Measurements from ENCODE around the gene CADM2. TPM values are rescaled to one million over a fixed set of nuclear protein-coding genes. Genes with fewer than 3 reads are reported as not detected.

CADM2 gene
- total RNA-seq, 2 donors from 2014 or later, result 24.1 to 29.8 TPM

DNA sequence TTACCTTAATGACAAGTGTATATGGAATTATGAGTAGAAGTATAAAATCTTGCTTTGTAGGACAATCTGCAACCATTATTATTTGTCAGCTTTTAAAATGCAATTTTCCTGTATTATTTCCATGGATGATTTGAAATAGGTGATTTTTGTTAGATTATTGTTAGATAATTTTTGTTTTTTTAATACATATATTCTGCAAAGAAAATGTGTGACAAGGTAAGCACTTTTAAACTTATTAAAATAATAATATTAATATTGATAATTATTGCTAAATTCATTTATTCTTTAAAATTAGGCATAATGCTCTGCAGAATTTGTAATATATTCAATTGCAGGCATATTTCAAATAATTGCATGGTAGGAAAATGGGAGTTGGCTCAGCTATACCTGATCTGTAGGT, 329.5 kb downstream of the CADM2 start:
- Mint-ChIP-seq H3K4me3 (no peak overlapping the region), H3K9me3 (peaks cover 5% of the 10 kb centered on the region), H3K4me1 (no peaks in the 10 kb centered on the region), H3K27me3 (ENCODE audit: insufficient read depth) (no peaks in the 10 kb centered on the region), H3K36me3 (ENCODE audit: low read depth) (no peaks in the 10 kb centered on the region), H3K27ac (no peak overlapping the region)
- Histone ChIP-seq H3K27me3 (ENCODE audit: control insufficient read depth, insufficient read depth, low read length, poor library complexity, severe bottlenecking) (no peaks in the 10 kb centered on the region), H3K4me3 (ENCODE audit: low read length) (no peak overlapping the region), H3K4me1 (ENCODE audit: control insufficient read depth, insufficient read depth, low read length) (no peaks in the 10 kb centered on the region), H3K36me3 (ENCODE audit: control insufficient read depth, insufficient read depth, low read length) (no peaks in the 10 kb centered on the region), H3K27ac (ENCODE audit: low read depth, low read length) (no peak overlapping the region), H3K9ac (ENCODE audit: extremely low read depth, low read length, poor library complexity, severe bottlenecking) (no peak overlapping the region), H3K9me3 (ENCODE audit: control insufficient read depth, low read length) (no peaks in the 10 kb centered on the region)
- no peak for DNase-seq
- TF ChIP-seq, protein P1, sequence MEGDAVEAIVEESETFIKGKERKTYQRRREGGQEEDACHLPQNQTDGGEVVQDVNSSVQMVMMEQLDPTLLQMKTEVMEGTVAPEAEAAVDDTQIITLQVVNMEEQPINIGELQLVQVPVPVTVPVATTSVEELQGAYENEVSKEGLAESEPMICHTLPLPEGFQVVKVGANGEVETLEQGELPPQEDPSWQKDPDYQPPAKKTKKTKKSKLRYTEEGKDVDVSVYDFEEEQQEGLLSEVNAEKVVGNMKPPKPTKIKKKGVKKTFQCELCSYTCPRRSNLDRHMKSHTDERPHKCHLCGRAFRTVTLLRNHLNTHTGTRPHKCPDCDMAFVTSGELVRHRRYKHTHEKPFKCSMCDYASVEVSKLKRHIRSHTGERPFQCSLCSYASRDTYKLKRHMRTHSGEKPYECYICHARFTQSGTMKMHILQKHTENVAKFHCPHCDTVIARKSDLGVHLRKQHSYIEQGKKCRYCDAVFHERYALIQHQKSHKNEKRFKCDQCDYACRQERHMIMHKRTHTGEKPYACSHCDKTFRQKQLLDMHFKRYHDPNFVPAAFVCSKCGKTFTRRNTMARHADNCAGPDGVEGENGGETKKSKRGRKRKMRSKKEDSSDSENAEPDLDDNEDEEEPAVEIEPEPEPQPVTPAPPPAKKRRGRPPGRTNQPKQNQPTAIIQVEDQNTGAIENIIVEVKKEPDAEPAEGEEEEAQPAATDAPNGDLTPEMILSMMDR (conservative IDR thresholded peaks at IDR 0.05), result no peak

DNA sequence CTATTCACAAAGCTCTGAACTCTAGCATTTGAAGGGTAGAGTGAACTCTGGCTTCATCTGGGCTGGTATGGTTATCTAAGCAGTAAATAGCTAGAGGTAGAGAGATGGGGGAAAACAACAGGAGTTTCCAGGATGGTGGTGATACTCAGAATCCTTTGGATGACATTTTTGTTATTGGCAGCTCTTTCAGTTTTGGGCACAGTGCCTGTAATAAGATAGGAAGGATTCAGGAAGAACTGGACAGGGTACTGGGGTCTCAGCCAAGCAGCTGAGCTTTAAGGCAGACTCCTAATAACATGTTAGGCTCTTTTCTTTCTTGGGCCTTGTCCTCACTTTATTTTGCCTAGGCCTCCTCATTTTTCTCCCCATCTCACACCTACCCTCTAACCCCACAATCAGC, 338.5 kb downstream of the CADM2 start:
- H3K36me3 ChIP-seq (ENCODE audit: control insufficient read depth, insufficient read depth, low read length), result no peaks in the 10 kb centered on the region
- no peaks in the 10 kb centered on the region for H3K4me1 ChIP-seq (ENCODE audit: control insufficient read depth, insufficient read depth, low read length)
- Mint-ChIP-seq H3K4me3 (no peak overlapping the region), H3K27ac (no peak overlapping the region), H3K9me3 (peaks cover 3% of the 10 kb centered on the region), H3K36me3 (ENCODE audit: low read depth) (no peaks in the 10 kb centered on the region), H3K4me1 (no peaks in the 10 kb centered on the region), H3K27me3 (ENCODE audit: insufficient read depth) (no peaks in the 10 kb centered on the region)
- H3K27me3 ChIP-seq (ENCODE audit: control insufficient read depth, insufficient read depth, low read length, poor library complexity, severe bottlenecking), result no peaks in the 10 kb centered on the region
- no peak overlapping the region for H3K9ac ChIP-seq (ENCODE audit: extremely low read depth, low read length, poor library complexity, severe bottlenecking)
- no peak for DNase-seq
- no peaks in the 10 kb centered on the region for H3K9me3 ChIP-seq (ENCODE audit: control insufficient read depth, low read length)
- no peak overlapping the region for H3K4me3 ChIP-seq (ENCODE audit: low read length)
- TF ChIP-seq, protein P1 (conservative IDR thresholded peaks at IDR 0.05), result no peak
- no peak overlapping the region for H3K27ac ChIP-seq (ENCODE audit: low read depth, low read length)

DNA sequence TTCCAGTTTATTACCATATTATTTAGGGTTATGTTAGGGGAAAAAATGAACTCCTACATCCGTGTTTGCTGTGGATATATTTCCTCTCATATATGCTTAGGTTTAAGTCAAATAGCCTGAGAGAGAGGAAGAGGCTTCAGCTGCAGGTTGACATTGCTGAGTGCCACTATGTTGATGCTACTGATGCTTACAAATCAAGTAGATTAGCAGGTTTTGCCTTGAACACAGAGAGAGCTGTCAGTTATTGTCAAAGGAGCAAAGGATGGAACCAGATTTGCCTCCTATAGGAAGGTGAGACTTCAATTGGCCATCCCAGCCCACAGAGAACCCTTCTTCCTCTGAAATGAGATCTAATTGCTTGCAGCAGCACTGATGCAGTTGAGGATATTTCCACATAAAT, 339.2 kb downstream of the CADM2 start:
- Mint-ChIP-seq H3K9me3 (peaks cover 3% of the 10 kb centered on the region), H3K4me3 (no peak overlapping the region)
- WGBS, 2 experiments (ENCODE audit: insufficient coverage in 1 of 2, insufficient read length in 1 of 2), result 83% methylated on average over 1 of the region's 1 CpG; no CpG with 5 or more reads in 1 of the 2 experiments

More for the DNA sequence above, 339.2 kb downstream of the CADM2 start:
- Mint-ChIP-seq H3K27me3 (ENCODE audit: insufficient read depth) (no peaks in the 10 kb centered on the region), H3K4me1 (no peaks in the 10 kb centered on the region), H3K36me3 (ENCODE audit: low read depth) (no peaks in the 10 kb centered on the region), H3K27ac (no peak overlapping the region)
- H3K4me3 ChIP-seq (ENCODE audit: low read length), result no peak overlapping the region
- TF ChIP-seq, protein P1 (conservative IDR thresholded peaks at IDR 0.05), result no peak
- no peaks in the 10 kb centered on the region for H3K4me1 ChIP-seq (ENCODE audit: control insufficient read depth, insufficient read depth, low read length)
- no peak for DNase-seq
- no peak overlapping the region for H3K27ac ChIP-seq (ENCODE audit: low read depth, low read length)
- no peaks in the 10 kb centered on the region for H3K27me3 ChIP-seq (ENCODE audit: control insufficient read depth, insufficient read depth, low read length, poor library complexity, severe bottlenecking)
- no peak overlapping the region for H3K9ac ChIP-seq (ENCODE audit: extremely low read depth, low read length, poor library complexity, severe bottlenecking)
- no peaks in the 10 kb centered on the region for H3K9me3 ChIP-seq (ENCODE audit: control insufficient read depth, low read length)
- H3K36me3 ChIP-seq (ENCODE audit: control insufficient read depth, insufficient read depth, low read length), result no peaks in the 10 kb centered on the region

Data from endodermal cell (in vitro differentiated cells).